HCT116 (cell line): ENCODE results near the gene TRPM6. TPM values are rescaled to one million over a fixed set of nuclear protein-coding genes. Genes with fewer than 3 reads are reported as not detected.

Experiments used
- ATAC-seq: fragments of 200-7000 bp; cut with Tn5 transposase; 2 replicates; pipeline ENCODE4 v1.9.1; 2020; ENCODE audit warnings: mild to moderate bottlenecking, moderate library complexity
- BruUV-seq: library from RNA; stranded (reverse); fragments of 400-500 nt; replicated peaks from 2 replicates; lab custom pipeline; 2021; lab: Mats Ljungman, UMichigan
- CTCF ChIA-PET: fragments of 300-600 bp; sonication (Branson Sonifier 250); formaldehyde crosslinking; loops from one replicate; lab custom pipeline; 2021; ENCODE audit warnings: antibody characterized with exemption; lab: Charles Lee
- POLR2A ChIA-PET: fragments of 300-600, 350-600 bp; sonication (Branson Sonifier 250); formaldehyde crosslinking; loops from one replicate; lab custom pipeline; 2021; ENCODE audit warnings: antibody characterized with exemption; lab: Charles Lee
- RAD21 ChIA-PET, 2 experiments: fragments of 300-600 bp; sonication (Branson Sonifier 250); formaldehyde crosslinking; loops; one replicate each; lab custom pipeline; 2023; ENCODE audit warnings: low total read pairs in 2 of 2; ENCODE audit not compliant: uncharacterized antibody in 2 of 2, unreplicated experiment in 2 of 2, low non-redundant PET in 1 of 2; lab: Charles Lee
- DNase-seq: peaks from one replicate; pipeline ENCODE4 v3.0.0-alpha.2; 2010; ENCODE audit warnings: low read depth, low spot score
- H2AFZ ChIP-seq: fragments of 200-600 bp; shearing (Covaris generic), sonication (generic); 2 replicates; pipeline ENCODE4 v1.6.1; 2017; ENCODE audit warnings: low read depth, mixed run types, mixed read lengths, antibody characterized with exemption, low read length; ENCODE audit not compliant: poor library complexity, severe bottlenecking
- H3K27ac ChIP-seq: 2 replicates; pipeline ENCODE4 v1.5.1; 2012; ENCODE audit warnings: low read depth, low read length
- H3K27me3 ChIP-seq: fragments of 200-600 bp; sonication (generic); 2 replicates; pipeline ENCODE4 v1.6.1; 2016; ENCODE audit warnings: mixed run types, low read length, mixed read lengths; ENCODE audit not compliant: insufficient read depth
- H3K36me3 ChIP-seq, 2 experiments: fragments of 200-500 bp in 1 of 2; fragments of 200-600 bp in 1 of 2; sonication (Bioruptor generic) in 1 of 2; sonication (generic) in 1 of 2; 2 replicates each; pipeline versions ENCODE4 v1.5.1 to v1.6.1; 2014 to 2016; ENCODE audit warnings: low read length in 2 of 2, inconsistent platforms in 1 of 2, mixed read lengths in 1 of 2, mixed run types in 1 of 2; ENCODE audit not compliant: insufficient read depth in 2 of 2, control insufficient read depth in 1 of 2
- H3K4me1 ChIP-seq, 2 experiments: fragments of 200-600 bp in 1 of 2; sonication (generic) in 1 of 2; 2 replicates each; pipeline versions ENCODE4 v1.5.1 to v1.6.1; 2012 to 2017; ENCODE audit warnings: low read length in 2 of 2, inconsistent platforms in 1 of 2, mild to moderate bottlenecking in 1 of 2, mixed read lengths in 1 of 2, mixed run types in 1 of 2, moderate library complexity in 1 of 2; ENCODE audit not compliant: insufficient read depth in 2 of 2, control insufficient read depth in 1 of 2
- H3K4me2 ChIP-seq: fragments of 200-600 bp; sonication (generic); 2 replicates; pipeline ENCODE4 v1.6.1; 2017; ENCODE audit warnings: mixed run types, low read length, mixed read lengths
- H3K4me3 ChIP-seq, 2 experiments: fragments of 200-600 bp in 1 of 2; sonication (generic) in 1 of 2; replicated peaks in 1 of 2; 2 replicates each; pipeline ENCODE4 v1.5.1; 2011 to 2016; ENCODE audit warnings: low read length in 2 of 2, control low read depth in 1 of 2, low read depth in 1 of 2, mild to moderate bottlenecking in 1 of 2, mixed read lengths in 1 of 2, mixed run types in 1 of 2
- H3K79me2 ChIP-seq: fragments of 200-600 bp; sonication (generic); 2 replicates; pipeline ENCODE4 v1.6.1; 2017; ENCODE audit warnings: mild to moderate bottlenecking, mixed run types, low read length, moderate library complexity, mixed read lengths; ENCODE audit not compliant: insufficient read depth
- H3K9ac ChIP-seq: fragments of 200-600 bp; sonication (generic); 2 replicates; pipeline ENCODE4 v1.6.1; 2016; ENCODE audit warnings: low read length, mixed read lengths
- H3K9me2 ChIP-seq: fragments of 200-600 bp; sonication (generic), shearing (Covaris generic); 2 replicates; pipeline ENCODE4 v1.6.1; 2017; ENCODE audit warnings: mixed run types, mild to moderate bottlenecking, moderate library complexity; ENCODE audit not compliant: insufficient read depth
- H3K9me3 ChIP-seq, 2 experiments: fragments of 200-500 bp in 1 of 2; fragments of 200-600 bp in 1 of 2; sonication (Bioruptor generic) in 1 of 2; sonication (generic) in 1 of 2; 2 replicates each; pipeline ENCODE4 v1.6.1; 2014 to 2017; ENCODE audit warnings: low read length in 2 of 2, mixed read lengths in 2 of 2, inconsistent platforms in 1 of 2, low read depth in 1 of 2, mild to moderate bottlenecking in 1 of 2, mixed run types in 1 of 2, moderate library complexity in 1 of 2; ENCODE audit not compliant: control insufficient read depth in 1 of 2, insufficient read depth in 1 of 2
- H4K20me1 ChIP-seq: fragments of 200-600 bp; sonication (generic), shearing (Covaris generic); 2 replicates; pipeline ENCODE4 v1.6.1; 2017; ENCODE audit warnings: mixed run types, mild to moderate bottlenecking, moderate library complexity; ENCODE audit not compliant: insufficient read depth
- CBX3 ChIP-seq: IDR thresholded peaks from 2 replicates; pipeline ENCODE4 v1.6.1; 2012; ENCODE audit warnings: low read depth
- CEBPB ChIP-seq: IDR thresholded peaks from 2 replicates; pipeline ENCODE4 v1.6.1; 2012; ENCODE audit warnings: low read depth
- EGR1 ChIP-seq: IDR thresholded peaks from 2 replicates; pipeline ENCODE4 v1.6.1; 2012; ENCODE audit warnings: low read depth
- ELF1 ChIP-seq: IDR thresholded peaks from 2 replicates; pipeline ENCODE4 v1.6.1; 2012; ENCODE audit warnings: low read depth, borderline replicate concordance
- EZH2 ChIP-seq: fragments of 200-600 bp; sonication (generic); IDR thresholded peaks from 2 replicates; pipeline ENCODE4 v1.6.1; 2017; ENCODE audit warnings: antibody characterized with exemption, mixed run types
- JUND ChIP-seq: IDR thresholded peaks from 2 replicates; pipeline ENCODE4 v1.6.1; 2012
- MAX ChIP-seq: IDR thresholded peaks from 2 replicates; pipeline ENCODE4 v1.6.1; 2012
- POLR2A ChIP-seq: IDR thresholded peaks from 2 replicates; pipeline ENCODE4 v1.7.0; 2011; ENCODE audit warnings: borderline replicate concordance; ENCODE audit not compliant: insufficient read depth, insufficient read length; ENCODE audit errors: extremely low read depth
- POLR2AphosphoS5 ChIP-seq: IDR thresholded peaks from 2 replicates; pipeline ENCODE4 v1.6.1; 2011; ENCODE audit warnings: mild to moderate bottlenecking, low read depth, low read length, moderate library complexity
- RAD21 ChIP-seq: IDR thresholded peaks from 2 replicates; pipeline ENCODE4 v1.6.1; 2012; ENCODE audit warnings: low read depth, mild to moderate bottlenecking
- SIN3A ChIP-seq: IDR thresholded peaks from 2 replicates; pipeline ENCODE4 v1.6.1; 2012; ENCODE audit warnings: low read depth
- SP1 ChIP-seq: IDR thresholded peaks from 2 replicates; pipeline ENCODE4 v1.6.1; 2012; ENCODE audit warnings: low read depth
- YY1 ChIP-seq: IDR thresholded peaks from 2 replicates; pipeline ENCODE4 v1.6.1; 2011; ENCODE audit warnings: low read length, low read depth, moderate library complexity, mild to moderate bottlenecking; ENCODE audit not compliant: insufficient replicate concordance; ENCODE audit errors: extremely low read depth
- ZBTB33 ChIP-seq: IDR thresholded peaks from 2 replicates; pipeline ENCODE4 v1.6.1; 2011; ENCODE audit warnings: mild to moderate bottlenecking, low read length, moderate library complexity; ENCODE audit not compliant: insufficient replicate concordance; ENCODE audit errors: extremely low read depth
- ZFX ChIP-seq: fragments of 450-650 bp; IDR thresholded peaks from 2 replicates; pipeline ENCODE4 v1.6.1; 2017
- ZNF274 ChIP-seq: fragments of 200-500 bp; sonication (Bioruptor generic); IDR thresholded peaks from 2 replicates; pipeline ENCODE4 v1.6.1; 2014; ENCODE audit warnings: mild to moderate bottlenecking, low read depth, low read length, inconsistent platforms
- intact Hi-C: fragments of 100-400 bp; cut with micrococcal nuclease; formaldehyde crosslinking; loops from 2 replicates; pipeline ENCODE4 v1.10.0; 2022
- total RNA-seq: library from RNA; stranded (reverse); gene quantifications from one replicate; pipeline ENCODE4 v1.2.1, GENCODE V29; 2021; ENCODE audit not compliant: unreplicated experiment
- TF ChIP-seq, protein P1 (sequence below): IDR thresholded peaks from 2 replicates; pipeline ENCODE4 v1.6.1; 2012
- TF ChIP-seq, protein P2 (sequence below): IDR thresholded peaks from 2 replicates; pipeline ENCODE4 v1.6.1; 2012; ENCODE audit warnings: low read depth

The TRPM6 gene
- total RNA-seq, 1 experiment from 2014 or later: 0.44 TPM

GRCh38 chr9:74867483-74867882 lies 20.2 kb downstream of the TRPM6 start:
- RAD21 ChIA-PET: no interaction called here
- Histone ChIP-seq H3K4me3 (no peak overlapping the region), H3K27ac (no peak overlapping the region), H2AFZ (no peak overlapping the region), H3K9me3 (no peaks in the 10 kb centered on the region), H3K4me1 (no peaks in the 10 kb centered on the region), H3K27me3 (no peaks in the 10 kb centered on the region), H3K9ac (no peak overlapping the region), H4K20me1 (no peaks in the 10 kb centered on the region), H3K9me2 (no peaks in the 10 kb centered on the region), H3K79me2 (no peaks in the 10 kb centered on the region), H3K4me2 (no peak overlapping the region), H3K36me3 (no peaks in the 10 kb centered on the region)
- ATAC-seq: no peak
- intact Hi-C loops: no loop called here
- DNase-seq: no peak
- TF ChIP-seq ZNF274: no peak
- TF ChIP-seq JUND: no peak
- no peak for TF ChIP-seq EZH2
- TF ChIP-seq ZFX: no peak
- TF ChIP-seq, protein P1, sequence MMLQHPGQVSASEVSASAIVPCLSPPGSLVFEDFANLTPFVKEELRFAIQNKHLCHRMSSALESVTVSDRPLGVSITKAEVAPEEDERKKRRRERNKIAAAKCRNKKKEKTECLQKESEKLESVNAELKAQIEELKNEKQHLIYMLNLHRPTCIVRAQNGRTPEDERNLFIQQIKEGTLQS: no peak
- no peak for TF ChIP-seq MAX
- TF ChIP-seq EGR1: no peak
- no peak for TF ChIP-seq SIN3A
- TF ChIP-seq CEBPB: no peak
- no peak for TF ChIP-seq POLR2A
- no peak for TF ChIP-seq YY1
- TF ChIP-seq, protein P2, sequence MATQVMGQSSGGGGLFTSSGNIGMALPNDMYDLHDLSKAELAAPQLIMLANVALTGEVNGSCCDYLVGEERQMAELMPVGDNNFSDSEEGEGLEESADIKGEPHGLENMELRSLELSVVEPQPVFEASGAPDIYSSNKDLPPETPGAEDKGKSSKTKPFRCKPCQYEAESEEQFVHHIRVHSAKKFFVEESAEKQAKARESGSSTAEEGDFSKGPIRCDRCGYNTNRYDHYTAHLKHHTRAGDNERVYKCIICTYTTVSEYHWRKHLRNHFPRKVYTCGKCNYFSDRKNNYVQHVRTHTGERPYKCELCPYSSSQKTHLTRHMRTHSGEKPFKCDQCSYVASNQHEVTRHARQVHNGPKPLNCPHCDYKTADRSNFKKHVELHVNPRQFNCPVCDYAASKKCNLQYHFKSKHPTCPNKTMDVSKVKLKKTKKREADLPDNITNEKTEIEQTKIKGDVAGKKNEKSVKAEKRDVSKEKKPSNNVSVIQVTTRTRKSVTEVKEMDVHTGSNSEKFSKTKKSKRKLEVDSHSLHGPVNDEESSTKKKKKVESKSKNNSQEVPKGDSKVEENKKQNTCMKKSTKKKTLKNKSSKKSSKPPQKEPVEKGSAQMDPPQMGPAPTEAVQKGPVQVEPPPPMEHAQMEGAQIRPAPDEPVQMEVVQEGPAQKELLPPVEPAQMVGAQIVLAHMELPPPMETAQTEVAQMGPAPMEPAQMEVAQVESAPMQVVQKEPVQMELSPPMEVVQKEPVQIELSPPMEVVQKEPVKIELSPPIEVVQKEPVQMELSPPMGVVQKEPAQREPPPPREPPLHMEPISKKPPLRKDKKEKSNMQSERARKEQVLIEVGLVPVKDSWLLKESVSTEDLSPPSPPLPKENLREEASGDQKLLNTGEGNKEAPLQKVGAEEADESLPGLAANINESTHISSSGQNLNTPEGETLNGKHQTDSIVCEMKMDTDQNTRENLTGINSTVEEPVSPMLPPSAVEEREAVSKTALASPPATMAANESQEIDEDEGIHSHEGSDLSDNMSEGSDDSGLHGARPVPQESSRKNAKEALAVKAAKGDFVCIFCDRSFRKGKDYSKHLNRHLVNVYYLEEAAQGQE: no peak
- TF ChIP-seq RAD21: no peak
- no peak for TF ChIP-seq POLR2AphosphoS5
- no peak for TF ChIP-seq SP1
- no peak for TF ChIP-seq ZBTB33
- TF ChIP-seq ELF1: no peak
- TF ChIP-seq CBX3: no peak
- POLR2A ChIA-PET: no interaction called here
- CTCF ChIA-PET: no interaction called here
- no TSS peak for BruUV-seq
